Ovary (tissue), 9 donors: Measurements from ENCODE around the gene CILP2. TPM values are rescaled to one million over a fixed set of nuclear protein-coding genes. Genes with fewer than 3 reads are reported as not detected.

ENCODE experiments used
- DNase-seq, 5 donors: peaks; one replicate each; pipeline ENCODE4 v3.0.0-alpha.2; 2019 to 2020
- H3K27ac ChIP-seq, 2 donors: fragments of 200-600 bp; one replicate each; pipeline versions ENCODE4 v1.5.1 to v1.8.0; 2019 to 2022
- H3K27me3 ChIP-seq: fragments of 200-600 bp; one replicate; pipeline ENCODE4 v1.8.0; 2022
- H3K36me3 ChIP-seq: fragments of 200-600 bp; sonication (generic); one replicate; pipeline ENCODE4 v1.5.1; 2019
- H3K4me1 ChIP-seq: one replicate; pipeline ENCODE4 v1.8.1; 2013; ENCODE audit warnings: mild to moderate bottlenecking, moderate library complexity; ENCODE audit not compliant: insufficient read depth
- H3K4me3 ChIP-seq: fragments of 200-600 bp; sonication (generic); one replicate; pipeline ENCODE4 v1.5.1; 2017
- H3K9me3 ChIP-seq, 2 donors: fragments of 200-600 bp in 1 of 2; sonication (generic) in 1 of 2; one replicate each; pipeline versions ENCODE4 v1.5.1 to v1.8.1; 2013 to 2019; ENCODE audit warnings: mild to moderate bottlenecking in 1 of 2, moderate library complexity in 1 of 2
- EP300 ChIP-seq: sonication (generic); formaldehyde crosslinking; IDR thresholded peaks from one replicate; pipeline ENCODE4 v1.6.1; 2017; ENCODE audit warnings: antibody characterized with exemption
- POLR2A ChIP-seq: fragments of 450-650 bp; IDR thresholded peaks from one replicate; pipeline ENCODE4 v1.6.1; 2017; ENCODE audit warnings: antibody characterized with exemption, mild to moderate bottlenecking, moderate library complexity
- WGBS, 3 donors: extraction: QIAGEN DNeasy Blood & Tissue Kit in 1 of 3; methylation state at CpG; one replicate each; pipeline versions ENCODE4 v1.1.5 to v1.1.7; 2013 to 2017; 5-methylcytosine and 5-hydroxymethylcytosine counted together
- intact Hi-C, 4 donors: fragments of 100-400 bp; cut with DNase I; formaldehyde crosslinking; loops; one replicate each; pipeline versions ENCODE4 v1.11.0 to v1.15.1; 2022 to 2023
- polyA plus RNA-seq, 2 donors: library from polyadenylated mRNA; stranded (reverse); fragments of 200-250 nt in 1 of 2; fragments of 350-450 nt in 1 of 2; fragmentation: Illumina TruSeq in 1 of 2; extraction: RNeasy Lipid Tissue Mini Kit (QIAGEN cat#74804) in 1 of 2; gene quantifications; one replicate each; pipeline ENCODE4 v1.2.3, GENCODE V29; 2013 to 2014
- total RNA-seq, 7 donors: library from RNA; depleted of rRNA in 2 of 7; stranded (reverse); fragments of >200 nt in 2 of 7; fragmentation: NEBNext Ultra II Directional in 3 of 7; extraction: Animal tissue kit (Norgen Biotek cat#: 25700) in 3 of 7; gene quantifications; one replicate each; pipeline versions ENCODE4 v1.1.0 to v1.2.4, GENCODE V29; 2016 to 2023
- TF ChIP-seq, protein P1 (sequence below), 3 donors: fragments of 450-650 bp in 2 of 3; fragments of 200-600 bp in 1 of 3; IDR thresholded peaks; one replicate each; pipeline versions ENCODE4 v1.5.1 to v1.8.0; 2016 to 2022; ENCODE audit warnings: antibody characterized with exemption in 3 of 3, mild to moderate bottlenecking in 1 of 3
- donor health status: DM: no; HTN: no; CAD: no; lungs with moderate emphysema.
- donor health status: DM: no; HTN: no; CAD: no.
- donor health status: Bipolar disorder and iron deficiency.
- donor health status: DM: yes; HTN: yes; CAD: no.
- donor health status: DM: no; HTN: no; CAD: no.
- donor health status: DM: yes; HTN: yes; CAD: no.

Gene CILP2
- total and polyA plus RNA-seq, 9 donors, result 0.28 to 9.7 (median 1.0) TPM

DNA sequence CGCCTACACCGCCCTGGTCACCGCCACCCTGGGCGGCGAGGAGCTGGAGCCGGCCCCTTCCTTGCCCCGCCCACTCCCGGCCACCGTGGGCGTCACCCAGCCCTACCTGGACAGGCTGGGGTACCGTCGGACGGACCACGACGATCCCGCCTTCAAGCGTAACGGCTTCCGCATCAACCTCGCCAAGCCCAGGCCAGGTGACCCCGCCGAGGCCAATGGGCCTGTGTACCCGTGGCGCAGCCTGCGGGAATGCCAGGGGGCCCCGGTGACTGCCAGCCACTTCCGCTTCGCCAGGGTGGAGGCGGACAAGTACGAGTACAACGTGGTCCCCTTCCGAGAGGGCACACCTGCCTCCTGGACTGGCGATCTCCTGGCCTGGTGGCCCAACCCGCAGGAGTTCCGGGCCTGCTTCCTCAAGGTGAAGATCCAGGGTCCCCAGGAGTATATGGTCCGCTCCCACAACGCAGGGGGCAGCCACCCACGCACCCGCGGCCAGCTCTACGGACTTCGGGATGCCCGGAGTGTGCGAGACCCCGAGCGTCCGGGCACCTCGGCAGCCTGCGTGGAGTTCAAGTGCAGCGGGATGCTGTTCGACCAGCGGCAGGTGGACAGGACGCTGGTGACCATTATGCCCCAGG lies 7.0 kb downstream of the CILP2 start:
- DNase-seq, result no peak
- H3K36me3 ChIP-seq, result no peaks in the 10 kb centered on the region
- TF ChIP-seq POLR2A (no peak), EP300 (no peak)
- H3K9me3 ChIP-seq, result no peaks in the 10 kb centered on the region
- peaks cover 7% of the 10 kb centered on the region for H3K4me1 ChIP-seq
- WGBS, 3 donors, result 91 to 94% (median 92%) methylated on average over 37 to 53 of the region's 53 CpGs
- no peak overlapping the region for H3K27ac ChIP-seq
- no peak overlapping the region for H3K4me3 ChIP-seq
- H3K27me3 ChIP-seq, result no peaks in the 10 kb centered on the region
- intact Hi-C loops, result no loop called here

DNA sequence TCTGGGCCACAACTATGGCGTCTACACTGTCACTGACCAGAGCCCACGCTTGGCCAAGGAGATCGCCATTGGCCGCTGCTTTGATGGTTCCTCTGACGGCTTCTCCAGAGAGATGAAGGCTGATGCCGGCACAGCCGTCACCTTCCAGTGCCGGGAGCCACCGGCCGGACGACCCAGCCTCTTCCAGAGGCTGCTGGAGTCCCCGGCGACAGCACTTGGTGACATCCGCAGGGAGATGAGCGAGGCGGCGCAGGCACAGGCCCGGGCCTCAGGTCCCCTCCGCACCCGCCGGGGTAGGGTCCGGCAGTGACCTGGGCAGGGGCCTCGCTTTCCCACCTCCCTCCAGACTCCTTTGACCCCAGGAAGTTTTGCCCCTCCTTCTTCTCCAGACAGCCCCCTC lies 7.6 kb downstream of the CILP2 start:
- Histone ChIP-seq H3K36me3 (no peaks in the 10 kb centered on the region), H3K27me3 (no peaks in the 10 kb centered on the region), H3K4me3 (no peak overlapping the region), H3K4me1 (peaks cover 4% of the 10 kb centered on the region), H3K27ac (no peak overlapping the region), H3K9me3 (no peaks in the 10 kb centered on the region)
- intact Hi-C loops, result no loop called here
- 95 to 97% (median 95%) methylated on average over 23 of the region's 23 CpGs for WGBS, 3 donors
- TF ChIP-seq EP300 (no peak), POLR2A (no peak)
- TF ChIP-seq, protein P1, sequence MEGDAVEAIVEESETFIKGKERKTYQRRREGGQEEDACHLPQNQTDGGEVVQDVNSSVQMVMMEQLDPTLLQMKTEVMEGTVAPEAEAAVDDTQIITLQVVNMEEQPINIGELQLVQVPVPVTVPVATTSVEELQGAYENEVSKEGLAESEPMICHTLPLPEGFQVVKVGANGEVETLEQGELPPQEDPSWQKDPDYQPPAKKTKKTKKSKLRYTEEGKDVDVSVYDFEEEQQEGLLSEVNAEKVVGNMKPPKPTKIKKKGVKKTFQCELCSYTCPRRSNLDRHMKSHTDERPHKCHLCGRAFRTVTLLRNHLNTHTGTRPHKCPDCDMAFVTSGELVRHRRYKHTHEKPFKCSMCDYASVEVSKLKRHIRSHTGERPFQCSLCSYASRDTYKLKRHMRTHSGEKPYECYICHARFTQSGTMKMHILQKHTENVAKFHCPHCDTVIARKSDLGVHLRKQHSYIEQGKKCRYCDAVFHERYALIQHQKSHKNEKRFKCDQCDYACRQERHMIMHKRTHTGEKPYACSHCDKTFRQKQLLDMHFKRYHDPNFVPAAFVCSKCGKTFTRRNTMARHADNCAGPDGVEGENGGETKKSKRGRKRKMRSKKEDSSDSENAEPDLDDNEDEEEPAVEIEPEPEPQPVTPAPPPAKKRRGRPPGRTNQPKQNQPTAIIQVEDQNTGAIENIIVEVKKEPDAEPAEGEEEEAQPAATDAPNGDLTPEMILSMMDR (IDR thresholded peaks at IDR 0.05), result no peak
- no peak for DNase-seq

DNA sequence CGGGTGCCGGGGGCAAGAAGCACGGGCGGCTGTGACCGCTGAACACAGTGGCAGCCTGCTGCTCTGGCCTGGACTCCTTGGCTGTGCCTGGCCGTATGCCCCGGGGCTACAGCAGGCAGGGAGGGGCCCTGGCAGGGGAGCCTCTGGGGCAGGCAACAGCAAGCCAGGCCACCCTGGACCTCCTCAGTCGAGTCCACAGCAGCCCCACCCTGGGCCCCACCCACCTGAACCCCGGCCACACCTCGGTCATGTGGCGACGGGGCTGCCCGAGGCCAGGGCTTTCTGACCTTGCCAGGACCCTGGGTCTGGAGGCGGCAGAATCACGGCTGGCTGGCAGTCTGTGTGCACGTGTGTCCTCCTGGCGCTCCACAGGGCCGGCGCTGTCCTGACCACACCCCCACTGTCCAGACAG lies 8.7 kb downstream of the CILP2 start:
- Histone ChIP-seq H3K9me3 (no peaks in the 10 kb centered on the region), H3K36me3 (no peaks in the 10 kb centered on the region), H3K27me3 (no peaks in the 10 kb centered on the region), H3K4me3 (no peak overlapping the region), H3K27ac (no peak overlapping the region), H3K4me1 (no peaks in the 10 kb centered on the region)
- intact Hi-C loops, result no loop called here
- DNase-seq, result no peak
- 41 to 69% (median 62%) methylated on average over 10 to 19 of the region's 19 CpGs for WGBS, 3 donors
- TF ChIP-seq POLR2A (no peak), EP300 (no peak)
- TF ChIP-seq, protein P1 (IDR thresholded peaks at IDR 0.05), result no peak

DNA sequence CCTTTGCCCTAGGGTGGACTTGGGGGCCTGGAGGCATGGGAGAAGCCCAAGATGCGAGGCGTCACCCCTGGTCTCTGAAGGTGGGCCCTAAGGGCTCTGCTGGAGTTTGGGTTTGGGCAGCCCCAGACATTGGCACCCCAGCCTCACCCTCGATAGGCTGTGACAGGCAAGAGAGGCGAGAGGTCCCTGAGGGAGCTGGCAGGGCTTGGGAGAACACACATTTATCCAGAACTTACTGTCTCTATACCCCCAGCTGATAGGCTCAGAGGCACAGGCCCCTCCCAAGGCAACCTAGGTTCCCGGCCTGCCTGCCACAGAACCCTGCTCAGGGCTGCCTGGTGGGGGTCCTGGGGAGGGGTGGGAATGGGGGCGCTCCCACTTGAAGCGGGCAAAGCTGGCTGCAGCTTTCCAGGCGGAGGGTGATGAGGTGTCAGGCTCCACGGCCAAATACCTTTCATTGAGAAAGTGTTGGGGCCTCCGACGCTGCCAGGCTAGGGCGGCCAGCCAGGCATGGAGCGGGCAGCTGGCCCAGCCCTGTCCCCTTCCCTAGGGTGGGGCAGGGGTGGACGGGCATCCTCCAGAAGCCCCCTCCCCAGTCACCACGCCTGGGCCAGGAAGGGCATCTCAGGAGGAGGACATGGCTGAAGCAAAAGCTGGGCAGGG lies 9.7 kb downstream of the CILP2 start:
- Histone ChIP-seq H3K27ac (no peak overlapping the region), H3K4me1 (no peaks in the 10 kb centered on the region), H3K36me3 (no peaks in the 10 kb centered on the region), H3K27me3 (no peaks in the 10 kb centered on the region), H3K9me3 (no peaks in the 10 kb centered on the region), H3K4me3 (no peak overlapping the region)
- WGBS, 3 donors, result 72 to 81% (median 81%) methylated on average over 13 to 15 of the region's 15 CpGs
- TF ChIP-seq, protein P1 (IDR thresholded peaks at IDR 0.05), result no peak
- TF ChIP-seq POLR2A (no peak), EP300 (no peak)
- intact Hi-C loops, result no loop called here
- no peak for DNase-seq
